ENCODE results near the gene EXOSC10. TPM values are rescaled to one million over a fixed set of nuclear protein-coding genes. Genes with fewer than 3 reads are reported as not detected.

EXOSC10 gene
- polyA plus RNA-seq, 1 donor from 2014 or later: 115 TPM

DNA sequence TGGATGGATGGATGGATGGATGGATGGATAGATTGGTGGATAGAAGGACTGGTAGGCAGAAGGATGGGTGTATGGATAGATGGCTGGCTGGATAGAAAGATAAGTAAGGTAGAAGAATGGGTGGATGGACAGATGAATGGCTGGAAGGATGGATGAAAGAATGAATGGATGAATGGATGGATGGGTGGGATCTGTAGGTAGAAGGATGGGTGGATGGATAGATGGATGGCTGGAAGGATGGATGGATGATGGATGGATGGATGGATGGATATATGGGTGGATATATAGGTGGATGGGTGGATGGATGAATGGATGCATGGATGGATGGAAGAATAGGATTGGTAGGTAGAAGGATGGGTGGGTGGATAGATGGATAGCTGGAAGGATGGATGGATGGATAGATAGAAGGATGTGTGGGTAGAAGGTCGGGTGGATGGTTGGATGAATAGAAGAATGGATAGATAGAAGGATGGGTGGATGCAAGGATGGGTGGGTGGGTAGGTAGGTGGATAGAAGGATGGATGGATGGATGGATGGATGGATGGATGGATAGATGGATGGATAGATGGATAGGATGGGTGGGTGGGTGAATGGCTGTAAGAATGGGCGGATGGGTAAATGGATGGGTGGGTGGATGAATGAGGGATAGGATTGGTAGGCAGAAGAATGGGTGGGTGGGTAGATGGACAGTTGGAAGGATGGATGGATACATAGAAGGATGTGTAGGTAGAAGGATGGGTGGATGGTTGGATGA is 60.1 kb downstream of the EXOSC10 start:
- TF ChIP-seq SMC3 (conservative IDR thresholded peaks at IDR 0.05; ENCODE audit: poor library complexity): no peak
- TF ChIP-seq, protein P1, sequence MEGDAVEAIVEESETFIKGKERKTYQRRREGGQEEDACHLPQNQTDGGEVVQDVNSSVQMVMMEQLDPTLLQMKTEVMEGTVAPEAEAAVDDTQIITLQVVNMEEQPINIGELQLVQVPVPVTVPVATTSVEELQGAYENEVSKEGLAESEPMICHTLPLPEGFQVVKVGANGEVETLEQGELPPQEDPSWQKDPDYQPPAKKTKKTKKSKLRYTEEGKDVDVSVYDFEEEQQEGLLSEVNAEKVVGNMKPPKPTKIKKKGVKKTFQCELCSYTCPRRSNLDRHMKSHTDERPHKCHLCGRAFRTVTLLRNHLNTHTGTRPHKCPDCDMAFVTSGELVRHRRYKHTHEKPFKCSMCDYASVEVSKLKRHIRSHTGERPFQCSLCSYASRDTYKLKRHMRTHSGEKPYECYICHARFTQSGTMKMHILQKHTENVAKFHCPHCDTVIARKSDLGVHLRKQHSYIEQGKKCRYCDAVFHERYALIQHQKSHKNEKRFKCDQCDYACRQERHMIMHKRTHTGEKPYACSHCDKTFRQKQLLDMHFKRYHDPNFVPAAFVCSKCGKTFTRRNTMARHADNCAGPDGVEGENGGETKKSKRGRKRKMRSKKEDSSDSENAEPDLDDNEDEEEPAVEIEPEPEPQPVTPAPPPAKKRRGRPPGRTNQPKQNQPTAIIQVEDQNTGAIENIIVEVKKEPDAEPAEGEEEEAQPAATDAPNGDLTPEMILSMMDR (IDR thresholded peaks at IDR 0.05; ENCODE audit: poor library complexity, severe bottlenecking): no peak
- no peak for TF ChIP-seq EP300 (conservative IDR thresholded peaks at IDR 0.05; ENCODE audit: poor library complexity, severe bottlenecking)
- no peak for TF ChIP-seq RAD21 (conservative IDR thresholded peaks at IDR 0.05)
- TF ChIP-seq TAF1 (IDR thresholded peaks at IDR 0.05; ENCODE audit: low read depth): no peak
- TF ChIP-seq, protein P2, sequence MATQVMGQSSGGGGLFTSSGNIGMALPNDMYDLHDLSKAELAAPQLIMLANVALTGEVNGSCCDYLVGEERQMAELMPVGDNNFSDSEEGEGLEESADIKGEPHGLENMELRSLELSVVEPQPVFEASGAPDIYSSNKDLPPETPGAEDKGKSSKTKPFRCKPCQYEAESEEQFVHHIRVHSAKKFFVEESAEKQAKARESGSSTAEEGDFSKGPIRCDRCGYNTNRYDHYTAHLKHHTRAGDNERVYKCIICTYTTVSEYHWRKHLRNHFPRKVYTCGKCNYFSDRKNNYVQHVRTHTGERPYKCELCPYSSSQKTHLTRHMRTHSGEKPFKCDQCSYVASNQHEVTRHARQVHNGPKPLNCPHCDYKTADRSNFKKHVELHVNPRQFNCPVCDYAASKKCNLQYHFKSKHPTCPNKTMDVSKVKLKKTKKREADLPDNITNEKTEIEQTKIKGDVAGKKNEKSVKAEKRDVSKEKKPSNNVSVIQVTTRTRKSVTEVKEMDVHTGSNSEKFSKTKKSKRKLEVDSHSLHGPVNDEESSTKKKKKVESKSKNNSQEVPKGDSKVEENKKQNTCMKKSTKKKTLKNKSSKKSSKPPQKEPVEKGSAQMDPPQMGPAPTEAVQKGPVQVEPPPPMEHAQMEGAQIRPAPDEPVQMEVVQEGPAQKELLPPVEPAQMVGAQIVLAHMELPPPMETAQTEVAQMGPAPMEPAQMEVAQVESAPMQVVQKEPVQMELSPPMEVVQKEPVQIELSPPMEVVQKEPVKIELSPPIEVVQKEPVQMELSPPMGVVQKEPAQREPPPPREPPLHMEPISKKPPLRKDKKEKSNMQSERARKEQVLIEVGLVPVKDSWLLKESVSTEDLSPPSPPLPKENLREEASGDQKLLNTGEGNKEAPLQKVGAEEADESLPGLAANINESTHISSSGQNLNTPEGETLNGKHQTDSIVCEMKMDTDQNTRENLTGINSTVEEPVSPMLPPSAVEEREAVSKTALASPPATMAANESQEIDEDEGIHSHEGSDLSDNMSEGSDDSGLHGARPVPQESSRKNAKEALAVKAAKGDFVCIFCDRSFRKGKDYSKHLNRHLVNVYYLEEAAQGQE (IDR thresholded peaks at IDR 0.05; ENCODE audit: borderline replicate concordance): no peak
- TF ChIP-seq MXI1 (conservative IDR thresholded peaks at IDR 0.05; ENCODE audit: poor library complexity, severe bottlenecking): no peak
- no peak for TF ChIP-seq EZH2 (IDR thresholded peaks at IDR 0.05; ENCODE audit: borderline replicate concordance, insufficient read depth, low read length, poor library complexity, severe bottlenecking)
- no peak for TF ChIP-seq POLR2AphosphoS5 (IDR thresholded peaks at IDR 0.05)
- no peaks in the 10 kb centered on the region for H3F3A ChIP-seq (ENCODE audit: insufficient read depth, low read length, poor library complexity, severe bottlenecking)
- H3K27ac ChIP-seq (ENCODE audit: low read length): no peak overlapping the region
- no peaks in the 10 kb centered on the region for H3K9me2 ChIP-seq (ENCODE audit: insufficient read depth, low read length)
- H3K79me2 ChIP-seq (replicated peaks; ENCODE audit: insufficient read depth, low read length): no peaks in the 10 kb centered on the region
- H2AFZ ChIP-seq (ENCODE audit: low read depth, low read length): no peak overlapping the region
- no peak overlapping the region for H3K4me3 ChIP-seq (ENCODE audit: low read length)
- no peaks in the 10 kb centered on the region for H4K20me1 ChIP-seq (ENCODE audit: insufficient read depth)
- no peaks in the 10 kb centered on the region for H3K27me3 ChIP-seq (ENCODE audit: insufficient read depth, low read depth, low read length)
- H3K9ac ChIP-seq (ENCODE audit: low read length): no peak overlapping the region
- H3K36me3 ChIP-seq (ENCODE audit: insufficient read depth, low read length): no peaks in the 10 kb centered on the region
- H3K4me2 ChIP-seq (ENCODE audit: low read length): no peak overlapping the region
- H3K9me3 ChIP-seq (ENCODE audit: low read length): no peaks in the 10 kb centered on the region

DNA sequence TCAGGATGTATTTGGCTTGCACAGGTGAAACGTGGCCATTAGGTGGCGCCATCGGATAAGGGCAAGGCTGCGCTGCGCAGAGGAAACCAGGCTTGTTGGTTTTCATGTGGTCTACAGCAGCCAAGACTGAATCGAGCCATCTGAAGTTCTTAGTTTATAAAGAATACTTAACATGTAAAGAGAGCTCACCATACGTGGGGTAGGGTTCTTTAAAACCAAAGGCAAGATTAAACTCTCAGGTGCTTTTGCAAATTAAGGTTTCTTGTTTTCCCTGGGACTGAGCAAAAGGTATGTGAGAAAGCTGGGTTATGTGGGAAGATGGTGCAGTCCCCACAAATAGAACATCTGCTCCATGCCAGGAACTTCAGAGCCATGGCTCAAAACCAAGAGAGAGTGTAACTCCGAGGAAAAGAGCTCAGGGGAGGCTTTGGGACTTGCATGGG is 61.9 kb downstream of the EXOSC10 start:
- TF ChIP-seq SMC3 (conservative IDR thresholded peaks at IDR 0.05; ENCODE audit: poor library complexity): peak; percentile 90
- TF ChIP-seq EZH2 (IDR thresholded peaks at IDR 0.05; ENCODE audit: borderline replicate concordance, insufficient read depth, low read length, poor library complexity, severe bottlenecking): no peak
- TF ChIP-seq, protein P1 (IDR thresholded peaks at IDR 0.05; ENCODE audit: poor library complexity, severe bottlenecking): peak; percentile 98
- TF ChIP-seq MXI1 (conservative IDR thresholded peaks at IDR 0.05; ENCODE audit: poor library complexity, severe bottlenecking): peak; percentile 44
- no peak for TF ChIP-seq EP300 (conservative IDR thresholded peaks at IDR 0.05; ENCODE audit: poor library complexity, severe bottlenecking)
- no peak for TF ChIP-seq POLR2AphosphoS5 (IDR thresholded peaks at IDR 0.05)
- TF ChIP-seq RAD21 (conservative IDR thresholded peaks at IDR 0.05): peak; percentile 97
- TF ChIP-seq, protein P2 (IDR thresholded peaks at IDR 0.05; ENCODE audit: borderline replicate concordance): no peak
- TF ChIP-seq TAF1 (IDR thresholded peaks at IDR 0.05; ENCODE audit: low read depth): no peak
- Histone ChIP-seq H2AFZ (ENCODE audit: low read depth, low read length) (no peak overlapping the region), H3K9ac (ENCODE audit: low read length) (no peak overlapping the region), H3K4me3 (ENCODE audit: low read length) (no peak overlapping the region), H4K20me1 (ENCODE audit: insufficient read depth) (no peaks in the 10 kb centered on the region), H3F3A (ENCODE audit: insufficient read depth, low read length, poor library complexity, severe bottlenecking) (no peaks in the 10 kb centered on the region), H3K9me3 (ENCODE audit: low read length) (no peaks in the 10 kb centered on the region), H3K27ac (ENCODE audit: low read length) (no peak overlapping the region), H3K9me2 (ENCODE audit: insufficient read depth, low read length) (no peaks in the 10 kb centered on the region), H3K79me2 (replicated peaks; ENCODE audit: insufficient read depth, low read length) (no peaks in the 10 kb centered on the region), H3K36me3 (ENCODE audit: insufficient read depth, low read length) (no peaks in the 10 kb centered on the region), H3K4me2 (ENCODE audit: low read length) (no peak overlapping the region), H3K27me3 (ENCODE audit: insufficient read depth, low read depth, low read length) (no peaks in the 10 kb centered on the region)
